Mesenchymal stem cell (in vitro differentiated cells and primary cell): ENCODE measurements around the gene DISC1.

Experiments
- DNase-seq: peaks from one replicate; pipeline ENCODE4 v3.0.0-alpha.2; 2013
- H2AFZ ChIP-seq: one replicate; pipeline ENCODE4 v1.6.1; 2013; ENCODE audit warnings: low read depth, mild to moderate bottlenecking, control low read depth, inconsistent platforms, low read length, moderate library complexity
- H2AK5ac ChIP-seq: 2 replicates; pipeline ENCODE4 v1.6.1; 2013; ENCODE audit warnings: low read length, moderate library complexity, mild to moderate bottlenecking, inconsistent platforms; ENCODE audit not compliant: severe bottlenecking
- H2BK120ac ChIP-seq: one replicate; pipeline ENCODE4 v1.6.1; 2013; ENCODE audit warnings: low read depth, mild to moderate bottlenecking, inconsistent platforms, low read length, moderate library complexity
- H2BK12ac ChIP-seq, 2 experiments: one replicate each; pipeline ENCODE4 v1.6.1; 2013; ENCODE audit warnings: inconsistent platforms in 2 of 2, low read length in 2 of 2, mild to moderate bottlenecking in 2 of 2, moderate library complexity in 2 of 2, control low read depth in 1 of 2
- H2BK15ac ChIP-seq: one replicate; pipeline ENCODE4 v1.6.1; 2013; ENCODE audit warnings: mild to moderate bottlenecking, low read depth, inconsistent platforms; ENCODE audit not compliant: poor library complexity, severe bottlenecking
- H2BK5ac ChIP-seq: 2 replicates; pipeline ENCODE4 v1.6.1; 2013; ENCODE audit warnings: low read depth, mild to moderate bottlenecking, low read length, control low read depth, inconsistent platforms; ENCODE audit not compliant: poor library complexity, severe bottlenecking
- H3K14ac ChIP-seq, 2 experiments: one replicate each; pipeline ENCODE4 v1.6.1; 2013; ENCODE audit warnings: inconsistent platforms in 2 of 2, low read length in 2 of 2, control low read depth in 1 of 2, mild to moderate bottlenecking in 1 of 2, moderate library complexity in 1 of 2
- H3K18ac ChIP-seq, 2 experiments: one replicate each; pipeline ENCODE4 v1.6.1; 2013; ENCODE audit warnings: inconsistent platforms in 2 of 2, low read length in 2 of 2, control low read depth in 1 of 2, low read depth in 1 of 2, mild to moderate bottlenecking in 1 of 2
- H3K23ac ChIP-seq, 2 experiments: one replicate each; pipeline ENCODE4 v1.6.1; 2013; ENCODE audit warnings: inconsistent platforms in 2 of 2, low read length in 2 of 2, mild to moderate bottlenecking in 2 of 2, moderate library complexity in 2 of 2, control low read depth in 1 of 2
- H3K27ac ChIP-seq: 2 replicates; pipeline ENCODE4 v1.5.1; 2013; ENCODE audit warnings: mild to moderate bottlenecking, moderate library complexity, low read length, control low read depth, inconsistent platforms; ENCODE audit not compliant: poor library complexity, severe bottlenecking
- H3K27me3 ChIP-seq, 2 experiments: 2 replicates each; pipeline versions ENCODE4 v1.6.1 to v1.7.0; 2013; ENCODE audit warnings: low read length in 2 of 2, mild to moderate bottlenecking in 2 of 2, moderate library complexity in 2 of 2, control low read depth in 1 of 2, inconsistent platforms in 1 of 2; ENCODE audit not compliant: control insufficient read depth in 1 of 2, insufficient read depth in 1 of 2
- H3K36me3 ChIP-seq, 2 experiments: 2 replicates each; pipeline versions ENCODE4 v1.6.1 to v1.7.0; 2013; ENCODE audit warnings: low read length in 2 of 2, control low read depth in 1 of 2, inconsistent platforms in 1 of 2, low read depth in 1 of 2, mild to moderate bottlenecking in 1 of 2; ENCODE audit not compliant: insufficient read depth in 2 of 2, control insufficient read depth in 1 of 2
- H3K4ac ChIP-seq, 2 experiments: one replicate each; pipeline ENCODE4 v1.6.1; 2013; ENCODE audit warnings: inconsistent platforms in 2 of 2, low read length in 2 of 2, mild to moderate bottlenecking in 2 of 2, moderate library complexity in 2 of 2, control low read depth in 1 of 2, low read depth in 1 of 2
- H3K4me1 ChIP-seq: 2 replicates; pipeline ENCODE4 v1.6.1; 2013; ENCODE audit warnings: low read depth, low read length, control low read depth; ENCODE audit not compliant: control insufficient read depth, insufficient read depth
- H3K4me2 ChIP-seq: 2 replicates; pipeline ENCODE4 v1.6.1; 2013; ENCODE audit warnings: low read length, mild to moderate bottlenecking, inconsistent platforms; ENCODE audit not compliant: poor library complexity, severe bottlenecking
- H3K4me3 ChIP-seq, 2 experiments: 2 replicates each; pipeline versions ENCODE4 v1.5.1 to v1.7.0; 2013; ENCODE audit warnings: low read length in 2 of 2, mild to moderate bottlenecking in 2 of 2, control low read depth in 1 of 2, low read depth in 1 of 2; ENCODE audit not compliant: insufficient read depth in 1 of 2
- H3K79me1 ChIP-seq: replicated peaks from 2 replicates; pipeline ENCODE4 v1.6.1; 2013; ENCODE audit warnings: mild to moderate bottlenecking, control low read depth, low read length, inconsistent platforms; ENCODE audit not compliant: poor library complexity, severe bottlenecking
- H3K9ac ChIP-seq: 2 replicates; pipeline ENCODE4 v1.7.0; 2013; ENCODE audit warnings: mild to moderate bottlenecking, low read length, moderate library complexity
- H3K9me3 ChIP-seq: 2 replicates; pipeline ENCODE4 v1.7.0; 2013; ENCODE audit warnings: mild to moderate bottlenecking, low read length; ENCODE audit not compliant: control insufficient read depth
- H4K8ac ChIP-seq: one replicate; pipeline ENCODE4 v1.6.1; 2013; ENCODE audit warnings: inconsistent platforms, mild to moderate bottlenecking, low read length, moderate library complexity
- H4K91ac ChIP-seq: one replicate; pipeline ENCODE4 v1.6.1; 2013; ENCODE audit warnings: mild to moderate bottlenecking, low read length, inconsistent platforms
- WGBS: methylation state at CpG from one replicate; pipeline ENCODE4 v1.1.7; 2013; ENCODE audit warnings: mixed read lengths; 5-methylcytosine and 5-hydroxymethylcytosine counted together

The DISC1 gene

GRCh38 chr1:231674575-231674974, 48.0 kb downstream of the DISC1 start:
- no peak overlapping the region for H2AK5ac ChIP-seq

GRCh38 chr1:231676487-231676886, 49.9 kb downstream of the DISC1 start:
- Histone ChIP-seq H3K27me3 (no peaks in the 10 kb centered on the region), H2AK5ac (no peak overlapping the region), H2BK15ac (no peak overlapping the region), H4K8ac (no peak overlapping the region), H2BK5ac (no peak overlapping the region), H3K4me3 (no peak overlapping the region), H2AFZ (no peak overlapping the region), H3K36me3 (no peaks in the 10 kb centered on the region), H3K9me3 (no peaks in the 10 kb centered on the region), H3K79me1 (peaks cover 43% of the 10 kb centered on the region), H2BK120ac (no peak overlapping the region), H3K9ac (no peak overlapping the region), H3K4me1 (peaks cover 6% of the 10 kb centered on the region), H4K91ac (no peak overlapping the region), H3K4ac (no peak overlapping the region), H2BK12ac (peak overlapping the region in 1 of 2 experiments; percentile 95), H3K27ac (no peak overlapping the region), H3K18ac (no peak overlapping the region), H3K14ac (no peak overlapping the region), H3K23ac (no peak overlapping the region), H3K4me2 (no peak overlapping the region)
- DNase-seq: no peak

More at GRCh38 chr1:231674575-231674974, 48.0 kb downstream of the DISC1 start:
- Histone ChIP-seq H2BK12ac (no peak overlapping the region), H3K18ac (no peak overlapping the region), H3K14ac (no peak overlapping the region), H2BK5ac (no peak overlapping the region), H3K4me3 (no peak overlapping the region), H3K27me3 (no peaks in the 10 kb centered on the region), H3K23ac (no peak overlapping the region), H4K8ac (no peak overlapping the region), H3K4ac (no peak overlapping the region), H3K4me1 (peaks cover 6% of the 10 kb centered on the region), H3K9ac (no peak overlapping the region), H3K79me1 (peaks cover 37% of the 10 kb centered on the region), H3K4me2 (no peak overlapping the region), H3K27ac (no peak overlapping the region), H3K9me3 (no peaks in the 10 kb centered on the region), H2AFZ (no peak overlapping the region), H2BK120ac (no peak overlapping the region), H2BK15ac (no peak overlapping the region), H3K36me3 (no peaks in the 10 kb centered on the region), H4K91ac (peak overlapping the region; percentile 15)
- WGBS: 96% methylated on average over 6 of the region's 6 CpGs
- DNase-seq: no peak

GRCh38 chr1:231677442-231677841, 50.9 kb downstream of the DISC1 start:
- Histone ChIP-seq H3K9me3 (no peaks in the 10 kb centered on the region), H3K4ac (no peak overlapping the region), H2BK15ac (peak overlapping the region; percentile 19), H3K4me3 (no peak overlapping the region), H3K36me3 (no peaks in the 10 kb centered on the region), H3K79me1 (peaks cover 40% of the 10 kb centered on the region), H2BK120ac (no peak overlapping the region), H3K14ac (no peak overlapping the region), H3K18ac (peak overlapping the region; percentile 16 to 89), H3K4me1 (peaks cover 6% of the 10 kb centered on the region), H2AFZ (no peak overlapping the region), H4K8ac (no peak overlapping the region), H3K4me2 (no peak overlapping the region), H3K9ac (no peak overlapping the region), H3K27ac (no peak overlapping the region), H3K27me3 (no peaks in the 10 kb centered on the region), H4K91ac (peak overlapping the region; percentile 59), H3K23ac (no peak overlapping the region), H2BK12ac (peak overlapping the region; percentile 8 to 42), H2AK5ac (no peak overlapping the region), H2BK5ac (no peak overlapping the region)
- WGBS: 89% methylated on average over 8 of the region's 10 CpGs
- DNase-seq: no peak

GRCh38 chr1:231678011-231678432, 51.4 kb downstream of the DISC1 start:
- Histone ChIP-seq H2BK5ac (no peak overlapping the region), H3K27me3 (no peaks in the 10 kb centered on the region), H3K36me3 (no peaks in the 10 kb centered on the region), H3K79me1 (peaks cover 35% of the 10 kb centered on the region), H3K4ac (peak overlapping the region in 1 of 2 experiments; percentile 96), H2AFZ (no peak overlapping the region), H3K27ac (peak overlapping the region; percentile 69), H3K4me3 (no peak overlapping the region), H3K23ac (no peak overlapping the region), H3K18ac (peak overlapping the region; percentile 76 to 93), H3K9ac (no peak overlapping the region), H2AK5ac (no peak overlapping the region), H3K4me1 (peaks cover 6% of the 10 kb centered on the region), H2BK12ac (peak overlapping the region in 1 of 2 experiments; percentile 95), H2BK15ac (no peak overlapping the region), H3K4me2 (peak overlapping the region; percentile 30), H3K9me3 (no peaks in the 10 kb centered on the region), H3K14ac (no peak overlapping the region), H2BK120ac (peak overlapping the region; percentile 82), H4K91ac (peak overlapping the region; percentile 78), H4K8ac (no peak overlapping the region)
- peak; percentile 95 for DNase-seq
- WGBS: 1% methylated on average over 7 of the region's 7 CpGs
